CD4-positive, alpha-beta T cell (primary cell): ENCODE data around the gene NPIPB8. TPM values are rescaled to one million over a fixed set of nuclear protein-coding genes. Genes with fewer than 3 reads are reported as not detected.
"Not testable (repeated sequence)": the region's sequence is repeated elsewhere in the genome, so short reads cannot be mapped to it uniquely, and the experiment has no call there.

Experiments used
- ATAC-seq: fragments of 200-7000 bp; cut with Tn5 transposase; one replicate; pipeline ENCODE4 v1.10.0; 2022; ENCODE audit warnings: mild to moderate bottlenecking; ENCODE audit not compliant: poor library complexity
- CTCF ChIA-PET: fragments of 350-600 bp; sonication (Branson Sonifier 250); formaldehyde crosslinking; loops from one replicate; lab custom pipeline; 2021; ENCODE audit warnings: antibody characterized with exemption, inconsistent platforms; lab: Charles Lee
- POLR2A ChIA-PET: fragments of 350-600 bp; sonication (Branson Sonifier 250); formaldehyde crosslinking; loops from one replicate; lab custom pipeline; 2021; ENCODE audit warnings: antibody characterized with exemption, inconsistent platforms; lab: Charles Lee
- DNase-seq, 14 experiments: peaks; one replicate each; pipeline ENCODE4 v3.0.0-alpha.2; 2013 to 2020; ENCODE audit warnings: mixed read lengths in 2 of 14
- H3K27ac ChIP-seq, 2 donors: one replicate each; pipeline versions ENCODE4 v1.5.1 to v1.7.0; 2013; ENCODE audit warnings: low read length in 2 of 2, low read depth in 1 of 2, mild to moderate bottlenecking in 1 of 2
- H3K27me3 ChIP-seq, 2 experiments: 1 replicate in 1 of 2; 2 replicates in 1 of 2; pipeline versions ENCODE4 v1.6.1 to v1.7.0; 2013; ENCODE audit warnings: low read length in 2 of 2, control low read depth in 1 of 2, mild to moderate bottlenecking in 1 of 2, moderate library complexity in 1 of 2; ENCODE audit not compliant: insufficient read depth in 2 of 2, control insufficient read depth in 1 of 2
- H3K36me3 ChIP-seq: one replicate; pipeline ENCODE4 v1.6.1; 2013; ENCODE audit warnings: low read length, control low read depth; ENCODE audit not compliant: insufficient read depth
- H3K4me1 ChIP-seq: one replicate; pipeline ENCODE4 v1.6.1; 2013; ENCODE audit warnings: low read length, control low read depth; ENCODE audit not compliant: insufficient read depth
- H3K4me3 ChIP-seq: one replicate; pipeline ENCODE4 v1.5.1; 2013; ENCODE audit warnings: mild to moderate bottlenecking, low read length, moderate library complexity
- H3K9me3 ChIP-seq, 2 experiments: 1 replicate in 1 of 2; 2 replicates in 1 of 2; pipeline versions ENCODE4 v1.6.1 to v1.7.0; 2013; ENCODE audit warnings: low read length in 2 of 2, mild to moderate bottlenecking in 2 of 2, control low read depth in 1 of 2, moderate library complexity in 1 of 2; ENCODE audit not compliant: control insufficient read depth in 1 of 2, insufficient read depth in 1 of 2
- H3K27ac Mint-ChIP-seq: one replicate; pipeline ENCODE4 v1.8.0; 2020; ENCODE audit warnings: mixed read lengths
- H3K27me3 Mint-ChIP-seq: one replicate; pipeline ENCODE4 v1.8.0; 2021; ENCODE audit warnings: mixed read lengths
- H3K36me3 Mint-ChIP-seq: one replicate; pipeline ENCODE4 v1.8.0; 2021; ENCODE audit warnings: low read depth, mixed read lengths
- H3K4me1 Mint-ChIP-seq: one replicate; pipeline ENCODE4 v1.8.0; 2021; ENCODE audit warnings: low read depth, mixed read lengths
- H3K4me3 Mint-ChIP-seq: one replicate; pipeline ENCODE4 v1.8.0; 2020; ENCODE audit warnings: mild to moderate bottlenecking, mixed read lengths
- H3K9me3 Mint-ChIP-seq: one replicate; pipeline ENCODE4 v1.8.0; 2020; ENCODE audit warnings: mixed read lengths
- intact Hi-C, 2 experiments: fragments of 100-400 bp; cut with DNase I in 1 of 2; cut with micrococcal nuclease in 1 of 2; formaldehyde crosslinking; loops; one replicate each; pipeline versions ENCODE4 v1.15.1 to v1.9.0; 2023 to 2025; cut with DNase I, micrococcal nuclease
- total RNA-seq, 174 experiments: library from RNA in 2 of 174; stranded (reverse) in 2 of 174; gene quantifications; one replicate each; pipeline ENCODE4 v1.2.3 and lab custom pipeline; 2021 to 2026

The NPIPB8 gene
- total RNA-seq, 2 experiments from 2014 or later: 0.58 TPM; not detected in 1

GRCh38 chr16:28700349-28700748 is 62.5 kb downstream of the NPIPB8 start:
- POLR2A ChIA-PET, CTCF ChIA-PET, H3K27ac ChIP-seq, H3K27me3 Mint-ChIP-seq, H3K4me3 Mint-ChIP-seq, H3K9me3 ChIP-seq, H3K36me3 ChIP-seq, ATAC-seq, H3K4me3 ChIP-seq, H3K27ac Mint-ChIP-seq, H3K36me3 Mint-ChIP-seq, H3K9me3 Mint-ChIP-seq, intact Hi-C loops, H3K27me3 ChIP-seq, H3K4me1 ChIP-seq, H3K4me1 Mint-ChIP-seq: not testable (repeated sequence)
- DNase-seq: peak in 1 of 14 experiments; percentile 4

DNA sequence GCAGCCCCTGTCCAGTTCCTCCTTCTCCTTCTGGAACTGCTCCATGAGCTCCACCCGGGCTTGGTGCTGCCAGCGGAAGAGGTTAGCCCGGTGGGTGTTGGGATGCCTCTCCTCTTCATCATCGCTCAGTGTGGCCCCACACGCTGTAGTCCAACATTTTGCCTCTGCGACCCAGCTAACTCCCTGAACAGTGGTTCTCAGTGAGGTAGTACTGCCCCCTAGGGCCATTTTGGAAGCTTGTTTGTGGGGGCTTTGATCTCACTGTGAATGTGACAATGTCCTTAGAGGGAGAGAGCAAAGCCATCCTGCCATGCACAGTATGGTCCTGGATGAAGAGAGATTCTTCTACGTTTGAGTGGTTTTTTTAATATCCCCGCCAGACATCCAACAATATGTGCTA is 63.5 kb downstream of the NPIPB8 start:
- POLR2A ChIA-PET, H3K4me1 ChIP-seq, H3K27ac ChIP-seq, ATAC-seq, H3K9me3 ChIP-seq, DNase-seq, intact Hi-C loops, H3K9me3 Mint-ChIP-seq, CTCF ChIA-PET, H3K4me3 ChIP-seq, H3K27me3 ChIP-seq, H3K4me3 Mint-ChIP-seq, H3K36me3 Mint-ChIP-seq, H3K27me3 Mint-ChIP-seq, H3K36me3 ChIP-seq, H3K4me1 Mint-ChIP-seq, H3K27ac Mint-ChIP-seq: not testable (repeated sequence)

- H3K27ac ChIP-seq, ATAC-seq, H3K27ac Mint-ChIP-seq, H3K9me3 ChIP-seq, H3K4me3 ChIP-seq, POLR2A ChIA-PET, H3K36me3 ChIP-seq, CTCF ChIA-PET, H3K27me3 Mint-ChIP-seq, H3K4me1 ChIP-seq, DNase-seq, H3K36me3 Mint-ChIP-seq, H3K27me3 ChIP-seq, H3K4me3 Mint-ChIP-seq, H3K4me1 Mint-ChIP-seq, H3K9me3 Mint-ChIP-seq, intact Hi-C loops: not testable (repeated sequence)
These were observed 66.4 kb downstream of the NPIPB8 start for GRCh38 chr16:28704246-28704645.

Other genes starting within 250 kb of the NPIPB8 start
- 10 to 100 TPM; 42.7 to 57.8 TPM for gene EIF3CL, start 234.2 kb upstream of the NPIPB8 start, total RNA-seq
- not detected for gene NPIPB7, start 165.7 kb upstream of the NPIPB8 start, total RNA-seq
- 10 to 100 TPM; 42.7 to 46.3 TPM for gene CLN3, start 146.0 kb upstream of the NPIPB8 start, total RNA-seq
- 1 to 10 TPM; 5.6 to 6.1 TPM for gene APOBR, start 143.4 kb upstream of the NPIPB8 start, total RNA-seq
- gene IL27, start 131.2 kb upstream of the NPIPB8 start, total RNA-seq: not detected
- not detected for gene NUPR1, start 99.1 kb upstream of the NPIPB8 start, total RNA-seq
- gene SGF29, start 84.1 kb upstream of the NPIPB8 start, total RNA-seq: 10 to 100 TPM; 38.9 to 40.3 TPM
- gene SULT1A2, start 41.0 kb upstream of the NPIPB8 start, total RNA-seq: under 1 TPM; 0.19 to 0.45 TPM
- 10 to 100 TPM; 13.8 to 14.4 TPM for gene SULT1A1, start 28.0 kb upstream of the NPIPB8 start, total RNA-seq
- gene EIF3C, start 73.4 kb downstream of the NPIPB8 start, total RNA-seq: 100 to 1,000 TPM; 220 to 237 TPM
- gene NPIPB9, start 113.7 kb downstream of the NPIPB8 start, total RNA-seq: 1 to 10 TPM; 1.9 to 2.6 TPM
- 100 to 1,000 TPM; 292 to 304 TPM for gene ATXN2L, start 184.9 kb downstream of the NPIPB8 start, total RNA-seq
- gene TUFM, start 208.3 kb downstream of the NPIPB8 start, total RNA-seq: 100 to 1,000 TPM; 102 to 103 TPM
- 10 to 100 TPM; 50.6 to 58.9 TPM for gene SH2B1, start 225.8 kb downstream of the NPIPB8 start, total RNA-seq
- gene ATP2A1, start 240.4 kb downstream of the NPIPB8 start, total RNA-seq: under 1 TPM; 0.56 to 0.77 TPM